ENCODE measurements around the gene OSBPL10.

The OSBPL10 gene

DNA sequence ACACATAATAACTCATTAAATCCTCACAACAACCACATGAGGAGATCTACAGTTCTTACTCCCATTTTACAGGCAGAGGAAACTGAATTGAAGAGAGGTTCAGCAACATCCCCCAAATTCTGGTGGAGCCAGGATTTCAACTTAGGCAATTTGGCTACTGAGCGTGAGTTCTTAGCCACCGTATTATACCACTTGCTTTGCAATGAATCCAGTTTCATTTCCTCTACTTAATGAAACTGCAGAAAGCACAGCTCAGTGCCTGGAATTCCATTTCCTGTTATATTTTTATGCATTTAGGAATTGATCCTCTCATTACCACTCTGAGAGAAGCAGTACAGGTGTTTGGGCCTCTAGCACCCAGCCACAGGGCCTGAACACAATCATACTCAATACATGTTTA lies 4.8 kb upstream of the OSBPL10 start:
- no peak for DNase-seq

GRCh38 chr3:31984321-31984720 lies 3.3 kb upstream of the OSBPL10 start:
- no peak for DNase-seq

DNA sequence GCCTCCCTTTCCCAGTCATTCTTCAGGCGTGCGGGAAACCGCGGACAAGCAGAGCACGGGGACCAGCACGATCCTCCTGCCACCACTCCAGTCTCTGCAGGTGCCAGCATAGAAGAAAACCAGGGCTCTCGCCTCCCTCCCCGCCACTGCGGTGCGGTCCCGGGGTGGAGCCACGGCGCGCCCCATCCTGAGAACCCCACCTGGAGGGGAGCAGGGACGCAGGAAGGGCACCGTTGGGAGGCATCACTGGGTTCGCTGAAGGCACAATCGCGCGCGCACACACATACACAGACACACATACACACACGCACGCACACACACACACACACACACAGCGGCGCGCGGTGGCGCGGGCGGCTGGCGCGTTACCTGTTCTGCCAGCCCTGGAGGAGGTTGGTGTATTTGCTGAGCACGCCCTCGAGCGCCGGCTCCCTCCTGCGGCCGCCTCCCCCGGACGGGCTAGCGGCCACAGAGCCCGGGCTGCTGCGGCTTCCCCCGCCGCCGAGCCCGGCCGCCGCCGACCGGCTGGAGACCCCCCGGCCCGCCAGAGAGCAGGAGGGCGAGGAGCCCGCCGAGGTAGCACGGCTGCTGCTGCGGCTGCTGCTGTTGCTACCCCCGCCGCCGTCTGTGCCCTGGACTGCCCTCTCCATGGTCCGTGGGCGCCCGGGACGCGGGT lies 394 bp downstream of the OSBPL10 start:
- DNase-seq = no peak

GRCh38 chr3:31979001-31979697 lies 1.9 kb downstream of the OSBPL10 start:
- DNase-seq = no peak

DNA sequence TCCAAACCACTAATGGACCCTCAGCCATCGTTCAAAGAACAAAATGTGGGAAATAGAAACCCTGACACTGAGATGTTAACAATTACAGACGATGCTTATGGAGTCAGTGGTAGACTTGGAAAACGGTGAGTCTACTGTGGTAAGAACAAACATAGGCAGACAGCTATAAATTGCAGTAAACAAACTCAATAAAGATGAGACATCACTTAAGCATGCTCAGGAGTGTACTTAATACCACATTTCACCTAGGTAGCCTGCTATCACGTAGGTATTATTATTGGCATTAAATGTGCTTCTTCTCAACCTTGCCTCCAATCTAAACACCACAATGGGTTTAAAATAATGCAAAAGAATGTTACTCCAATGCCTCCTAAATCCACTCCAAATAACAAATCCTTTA lies 2.5 kb downstream of the OSBPL10 start:
- no peak for DNase-seq

- DNase-seq = no peak
Measured at GRCh38 chr3:31977736-31978135, 3.3 kb downstream of the OSBPL10 start.

- DNase-seq = no peak
Measured at GRCh38 chr3:31976302-31976701, 4.8 kb downstream of the OSBPL10 start.

- no peak for DNase-seq
Measured at GRCh38 chr3:31974964-31975363, 6.1 kb downstream of the OSBPL10 start.

DNA sequence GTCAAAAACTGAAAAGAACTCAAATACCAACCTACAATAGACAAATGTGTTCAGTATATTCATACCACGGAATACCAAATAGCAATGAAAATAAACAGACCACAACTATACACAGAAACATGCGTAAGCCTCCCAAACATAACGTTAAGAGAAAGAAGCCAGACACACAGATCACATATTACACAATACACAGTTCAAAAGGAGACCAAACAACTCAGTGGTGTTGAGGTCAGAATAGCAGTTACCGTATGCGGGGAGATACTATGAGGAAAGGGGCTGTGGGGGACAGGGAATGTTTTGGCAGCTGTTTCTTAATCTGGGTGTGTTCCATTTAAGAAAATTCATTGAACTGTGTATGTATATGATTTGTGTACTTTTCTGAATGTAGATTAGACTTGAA lies 6.6 kb downstream of the OSBPL10 start:
- DNase-seq = no peak

DNA sequence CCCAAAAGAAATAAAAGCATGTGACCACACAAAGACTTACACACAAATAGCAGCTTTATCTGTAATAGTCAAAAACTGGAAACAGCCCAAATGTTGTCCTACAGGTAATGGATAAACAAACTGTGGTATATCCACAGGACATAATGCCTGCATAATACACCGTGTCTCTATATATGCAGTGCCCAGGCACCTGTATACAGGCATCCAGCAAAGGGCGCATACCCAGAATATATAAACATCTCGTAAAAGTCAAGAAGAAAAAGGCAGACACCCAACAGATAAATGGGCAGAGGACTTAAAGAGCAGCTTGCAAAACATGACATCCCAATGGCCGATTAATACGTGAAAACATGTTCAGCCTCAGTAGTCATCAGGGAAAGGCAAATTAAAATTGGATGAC lies 7.2 kb downstream of the OSBPL10 start:
- DNase-seq = no peak

GRCh38 chr3:31973081-31973480 lies 8.0 kb downstream of the OSBPL10 start:
- DNase-seq = no peak

GRCh38 chr3:31971607-31972006 lies 9.5 kb downstream of the OSBPL10 start:
- DNase-seq = no peak

- no peak for DNase-seq
Measured at GRCh38 chr3:31968927-31969418, 12.1 kb downstream of the OSBPL10 start.

DNA sequence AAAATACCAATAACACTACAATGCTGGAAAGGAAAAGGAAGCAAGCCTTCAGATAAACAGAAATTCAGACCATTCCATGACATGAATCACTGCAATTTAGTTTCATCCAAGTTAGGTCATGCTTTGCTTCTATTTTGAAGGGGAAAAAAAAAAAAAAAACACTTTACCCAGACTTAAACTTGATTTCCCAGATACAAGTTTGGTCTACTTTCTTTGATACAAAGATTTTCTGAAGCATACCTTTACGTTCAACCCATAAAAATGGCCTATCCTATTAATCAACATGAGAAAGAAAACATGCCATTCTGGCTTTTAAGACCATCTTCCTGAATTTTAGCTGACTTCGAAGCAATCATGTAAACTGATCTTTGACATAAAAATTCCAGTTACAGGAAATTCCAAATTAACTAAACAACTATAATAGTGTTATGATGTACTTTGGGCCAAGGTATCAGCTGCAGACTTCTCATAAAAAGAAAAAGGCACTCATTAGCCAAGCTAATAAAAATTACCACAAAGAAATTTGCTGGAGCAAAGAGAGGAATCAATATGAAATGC lies 12.6 kb downstream of the OSBPL10 start:
- DNase-seq = no peak

GRCh38 chr3:31967592-31967991 lies 13.5 kb downstream of the OSBPL10 start:
- DNase-seq = no peak

GRCh38 chr3:31966978-31967591 lies 14.0 kb downstream of the OSBPL10 start:
- DNase-seq = no peak

DNA sequence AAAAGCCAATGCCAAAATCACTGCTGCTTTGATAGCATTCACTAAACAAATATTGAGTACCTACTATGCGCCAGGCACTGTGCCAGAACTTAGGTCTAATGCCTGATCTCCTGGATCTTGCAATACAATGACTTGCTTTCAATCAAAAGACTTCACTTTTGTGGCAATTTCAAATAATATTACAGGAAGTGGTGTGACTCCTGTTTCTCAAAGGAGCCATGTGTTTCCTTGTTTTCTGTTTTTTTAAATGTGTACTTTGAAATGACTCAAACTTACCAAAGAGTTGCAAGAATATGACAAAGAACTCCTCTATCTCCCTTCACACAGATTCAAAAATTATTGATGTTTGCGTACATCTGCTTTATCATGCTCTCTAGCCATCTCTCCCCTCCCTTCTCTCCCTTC lies 18.3 kb downstream of the OSBPL10 start:
- no peak for DNase-seq

GRCh38 chr3:31960793-31961431 lies 20.1 kb downstream of the OSBPL10 start:
- no peak for DNase-seq

GRCh38 chr3:31959951-31960792 lies 20.9 kb downstream of the OSBPL10 start:
- peak; percentile 43 for DNase-seq

GRCh38 chr3:31959251-31959650 lies 21.8 kb downstream of the OSBPL10 start:
- DNase-seq = no peak

DNA sequence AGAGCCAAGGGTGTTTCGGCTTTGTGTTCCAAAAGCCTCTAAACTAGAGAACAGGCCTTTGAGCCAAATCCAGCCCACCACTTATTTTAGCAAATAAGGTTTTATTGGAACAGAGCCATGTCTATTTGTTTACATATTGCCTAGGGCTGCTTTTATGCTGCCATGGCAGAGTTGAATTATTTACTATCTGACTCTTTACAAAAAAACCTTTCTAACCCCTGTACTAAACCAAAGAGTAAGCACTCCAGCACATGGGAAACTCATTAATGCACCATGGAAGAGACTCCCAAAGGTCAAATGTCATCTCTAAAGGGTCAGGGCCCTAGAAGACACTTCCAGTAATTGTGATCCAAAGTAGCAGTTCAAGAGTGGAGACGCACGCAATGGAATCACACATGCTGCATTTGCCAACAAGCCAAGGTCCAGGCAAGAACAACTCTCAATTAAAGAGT lies 22.3 kb downstream of the OSBPL10 start:
- DNase-seq = no peak

- no peak for DNase-seq
Measured at GRCh38 chr3:31957106-31957505, 24.0 kb downstream of the OSBPL10 start.
